ENCODE results near the gene JUNB. TPM values are rescaled to one million over a fixed set of nuclear protein-coding genes. Genes with fewer than 3 reads are reported as not detected.
"Not testable (repeated sequence)": the region's sequence is repeated elsewhere in the genome, so short reads cannot be mapped to it uniquely, and the experiment has no call there.

Gene JUNB
- total RNA-seq, 2 donors from 2014 or later: 1,500 to 1,584 TPM

DNA sequence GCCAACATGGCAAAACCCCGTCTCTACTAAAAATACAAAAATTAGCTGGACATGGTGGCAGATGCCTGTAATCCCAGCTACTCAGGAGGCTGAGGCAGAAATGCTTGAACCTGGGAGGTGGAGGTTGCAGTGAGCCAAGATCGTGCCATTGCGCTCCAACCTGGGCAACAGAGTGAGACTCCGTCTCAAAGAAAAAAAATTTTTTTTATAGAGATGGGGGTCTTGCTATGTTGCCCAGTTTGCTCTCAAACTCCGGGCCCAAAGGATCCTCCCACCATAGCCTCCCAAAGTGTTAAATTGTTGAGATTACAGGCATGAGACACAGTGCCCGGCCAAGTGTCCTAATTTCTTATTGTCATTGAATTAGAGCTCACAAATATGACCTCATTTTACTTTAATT, 25.9 kb downstream of the JUNB start:
- ATAC-seq; H3K4me3 Mint-ChIP-seq; H3K36me3 Mint-ChIP-seq (ENCODE audit: low read depth); H3K9me3 ChIP-seq (ENCODE audit: control insufficient read depth, low read length, poor library complexity, severe bottlenecking); H3K27ac Mint-ChIP-seq; DNase-seq; H3K4me1 Mint-ChIP-seq; H3K27me3 Mint-ChIP-seq: not testable (repeated sequence)

DNA sequence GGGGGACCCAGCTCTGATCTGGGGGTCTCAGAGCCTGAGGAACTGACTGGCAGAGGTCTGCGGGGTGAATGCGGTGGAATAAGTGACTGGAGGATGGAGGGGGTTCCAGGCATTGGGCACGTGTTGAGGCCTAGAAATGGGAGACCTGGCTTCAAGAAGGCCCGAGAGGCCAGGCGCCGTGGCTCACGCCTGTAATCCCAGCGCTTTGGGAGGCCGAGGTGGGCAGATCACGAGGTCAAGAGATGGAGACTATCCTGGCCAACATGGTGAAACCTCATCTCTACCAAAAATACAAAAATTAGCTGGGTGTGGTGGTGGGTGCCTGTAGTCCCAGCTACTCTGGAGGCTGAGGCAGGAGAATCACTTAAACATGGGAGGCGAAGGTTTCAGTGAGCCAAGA, 26.5 kb downstream of the JUNB start:
- not testable (repeated sequence) for H3K27ac Mint-ChIP-seq; H3K4me3 Mint-ChIP-seq; H3K4me1 Mint-ChIP-seq; H3K36me3 Mint-ChIP-seq (ENCODE audit: low read depth); DNase-seq; H3K9me3 ChIP-seq (ENCODE audit: control insufficient read depth, low read length, poor library complexity, severe bottlenecking); ATAC-seq; H3K27me3 Mint-ChIP-seq

DNA sequence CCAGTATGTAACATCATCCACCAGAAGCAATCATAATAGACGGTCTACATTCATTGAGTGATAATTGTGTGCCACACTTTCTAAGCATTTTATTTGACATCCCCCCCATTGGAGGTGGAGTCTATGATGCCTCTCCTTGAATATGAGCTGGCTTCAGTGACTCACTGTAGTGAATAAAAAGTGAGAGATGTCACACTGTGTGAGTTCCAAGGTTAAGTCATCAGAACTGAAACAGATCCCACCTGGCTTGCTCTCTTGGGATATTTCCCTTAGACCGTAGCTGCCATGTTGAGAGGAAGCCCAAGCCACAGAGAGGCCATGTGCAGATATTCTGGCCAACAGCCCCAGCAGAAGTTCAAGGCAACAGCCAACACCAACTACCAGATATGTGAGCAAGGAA, 30.5 kb downstream of the JUNB start:
- no peak for ATAC-seq
- no peaks in the 10 kb centered on the region for H3K9me3 ChIP-seq (ENCODE audit: control insufficient read depth, low read length, poor library complexity, severe bottlenecking)
- Mint-ChIP-seq H3K4me1 (peaks cover 6% of the 10 kb centered on the region), H3K4me3 (no peak overlapping the region), H3K27me3 (peaks cover 15% of the 10 kb centered on the region), H3K27ac (no peak overlapping the region), H3K36me3 (ENCODE audit: low read depth) (peaks cover 3% of the 10 kb centered on the region)
- DNase-seq: no peak

DNA sequence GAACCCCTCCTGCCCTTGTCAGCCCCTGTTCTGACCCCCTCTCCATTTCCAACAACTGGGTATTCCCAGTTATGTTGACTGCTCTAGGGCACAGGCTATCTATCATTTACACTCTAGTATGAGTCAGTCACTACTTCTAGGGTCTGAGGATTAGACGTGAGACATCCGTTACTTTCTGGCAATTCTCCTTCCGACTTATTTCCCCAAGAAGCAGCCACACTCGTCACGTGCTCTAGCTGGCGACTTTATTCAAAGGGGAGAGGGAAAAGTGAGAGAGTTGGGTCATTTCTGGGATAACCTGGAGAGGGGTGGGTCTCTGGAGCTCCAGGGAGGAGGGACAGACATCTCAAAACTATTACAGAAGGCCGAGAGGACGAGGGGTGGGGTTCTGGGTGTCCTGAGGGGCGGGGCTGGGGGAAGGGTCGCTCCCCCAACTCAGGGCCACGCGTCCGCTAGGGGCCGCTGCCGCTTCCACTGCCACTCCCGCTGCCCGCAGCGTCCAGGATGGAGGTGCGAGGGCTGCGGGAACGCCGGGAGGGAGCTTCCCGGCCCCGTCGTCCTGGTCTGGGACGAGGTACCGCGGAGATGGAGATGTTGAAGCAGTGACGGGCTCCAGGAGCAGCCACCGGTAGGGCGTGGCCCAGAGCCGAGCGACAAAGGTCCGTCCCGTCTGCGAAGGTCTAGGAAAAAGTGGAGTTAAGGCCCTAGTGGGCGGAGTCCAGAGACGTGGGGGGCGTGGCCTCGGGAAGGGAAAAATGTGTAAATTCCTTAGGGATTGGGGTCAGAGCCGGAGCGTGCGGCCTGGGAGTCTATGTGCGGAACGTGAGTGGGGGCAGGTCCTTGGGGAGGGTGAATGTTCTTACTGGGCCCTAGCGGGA, 34.2 kb downstream of the JUNB start:
- Mint-ChIP-seq H3K27ac (no peak overlapping the region), H3K27me3 (peaks cover 50% of the 10 kb centered on the region), H3K36me3 (ENCODE audit: low read depth) (peaks cover 5% of the 10 kb centered on the region), H3K4me1 (peaks cover 6% of the 10 kb centered on the region), H3K4me3 (peak overlapping the region; percentile 28)
- ATAC-seq: peak; percentile 35
- H3K9me3 ChIP-seq (ENCODE audit: control insufficient read depth, low read length, poor library complexity, severe bottlenecking): no peaks in the 10 kb centered on the region
- peak in 1 of 3 donors; percentile 18 for DNase-seq

GRCh38 chr19:12828494-12828893, 37.2 kb downstream of the JUNB start:
- peaks cover 5% of the 10 kb centered on the region for H3K36me3 Mint-ChIP-seq (ENCODE audit: low read depth)
- DNase-seq (no peak), ATAC-seq (peak; percentile 46)

GRCh38 chr19:12833418-12833737, 42.1 kb downstream of the JUNB start:
- no peak overlapping the region for H3K27ac Mint-ChIP-seq

More at GRCh38 chr19:12828494-12828893, 37.2 kb downstream of the JUNB start:
- Mint-ChIP-seq H3K4me3 (no peak overlapping the region), H3K4me1 (peaks cover 16% of the 10 kb centered on the region), H3K27ac (no peak overlapping the region), H3K27me3 (peaks cover 70% of the 10 kb centered on the region)
- H3K9me3 ChIP-seq (ENCODE audit: control insufficient read depth, low read length, poor library complexity, severe bottlenecking): no peaks in the 10 kb centered on the region

DNA sequence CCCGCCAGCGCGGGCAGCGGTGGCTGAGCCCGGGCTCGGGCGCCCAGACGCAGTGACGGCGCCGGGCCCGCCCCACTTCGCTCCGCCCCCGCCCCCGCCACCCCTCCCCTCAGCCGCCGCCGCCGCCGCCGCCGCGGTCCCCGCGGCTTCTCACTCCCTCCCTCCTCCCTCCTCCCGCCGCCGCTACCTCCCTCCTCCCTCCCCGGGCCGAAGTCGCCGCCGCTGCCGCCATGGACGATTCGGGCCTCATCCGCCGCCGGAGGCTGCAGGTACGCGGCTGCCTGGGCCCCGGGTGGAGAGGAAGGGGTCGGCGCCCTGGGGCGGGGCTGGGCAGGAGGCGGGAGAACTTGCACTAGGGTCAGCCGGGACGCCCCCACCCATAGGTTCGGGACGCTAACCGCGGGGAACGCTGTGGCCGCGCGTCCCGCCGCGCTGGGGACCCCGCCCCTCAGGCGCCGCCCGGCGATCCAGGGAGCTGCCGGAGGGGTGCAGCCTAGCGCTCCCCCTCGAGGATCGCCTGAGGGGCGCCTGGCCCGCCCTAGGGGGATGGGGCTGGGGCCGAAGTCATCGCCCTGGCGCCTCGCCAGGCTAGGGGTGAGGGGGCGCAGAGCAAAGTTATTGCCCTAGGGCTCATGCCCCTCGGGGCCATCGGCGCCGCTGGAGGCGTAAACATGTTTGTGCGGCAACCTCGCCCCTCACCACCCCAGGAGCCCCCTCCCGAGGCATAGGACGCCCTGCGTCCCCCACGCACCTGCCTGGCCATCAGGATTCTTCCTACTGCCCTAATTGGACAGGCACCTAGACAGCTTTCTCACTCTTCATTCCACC, 42.7 kb downstream of the JUNB start:
- peaks cover 70% of the 10 kb centered on the region for H3K27me3 Mint-ChIP-seq
- ATAC-seq (peak; percentile 19), DNase-seq (peak in 2 of 3 donors; percentile 29 to 44)

More at GRCh38 chr19:12833418-12833737, 42.1 kb downstream of the JUNB start:
- Mint-ChIP-seq H3K36me3 (ENCODE audit: low read depth) (no peaks in the 10 kb centered on the region), H3K27me3 (peaks cover 75% of the 10 kb centered on the region), H3K4me3 (peak overlapping the region; percentile 46), H3K4me1 (peaks cover 24% of the 10 kb centered on the region)
- ATAC-seq (no peak), DNase-seq (no peak)
- no peaks in the 10 kb centered on the region for H3K9me3 ChIP-seq (ENCODE audit: control insufficient read depth, low read length, poor library complexity, severe bottlenecking)

DNA sequence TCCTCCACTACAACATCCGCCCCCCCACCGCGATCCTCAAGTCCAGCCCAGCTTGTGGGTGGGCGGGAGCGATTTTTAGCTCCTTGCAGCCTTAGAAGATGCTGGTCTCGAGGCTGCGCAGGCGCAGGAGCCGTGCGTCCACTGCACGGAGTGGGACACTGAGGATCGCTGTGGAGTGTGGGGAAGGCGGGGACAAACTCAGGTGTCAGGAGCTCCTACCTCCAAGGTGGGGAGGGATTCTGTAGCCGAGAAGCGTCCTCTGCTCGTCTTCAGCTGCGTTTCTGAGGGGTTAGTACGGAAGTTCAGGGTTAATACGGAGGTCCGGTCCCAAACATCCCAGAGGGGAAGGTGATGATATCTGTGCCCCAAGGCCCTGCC, 43.3 kb downstream of the JUNB start, which contains the start of gene RTBDN:
RTBDN (minus strand) TSS at position 14 of the 378 bp plus-strand sequence. CDS start 4,600 bp downstream, outside the sequence.
- Mint-ChIP-seq H3K4me1 (peaks cover 32% of the 10 kb centered on the region), H3K27ac (no peak within 1 kb of the TSS), H3K27me3 (peaks cover 70% of the 10 kb centered on the region), H3K36me3 (ENCODE audit: low read depth) (peaks cover 5% of the 10 kb centered on the region), H3K4me3 (peak within 1 kb of the TSS; percentile 84)
- H3K9me3 ChIP-seq (ENCODE audit: control insufficient read depth, low read length, poor library complexity, severe bottlenecking): no peaks in the 10 kb centered on the region
- DNase-seq (no peak), ATAC-seq (no peak)

More for the DNA sequence above, 42.7 kb downstream of the JUNB start:
- no peak overlapping the region for H3K27ac Mint-ChIP-seq
- no peaks in the 10 kb centered on the region for H3K36me3 Mint-ChIP-seq (ENCODE audit: low read depth)
- peak overlapping the region; percentile 84 for H3K4me3 Mint-ChIP-seq
- H3K4me1 Mint-ChIP-seq: peaks cover 27% of the 10 kb centered on the region
- H3K9me3 ChIP-seq (ENCODE audit: control insufficient read depth, low read length, poor library complexity, severe bottlenecking): no peaks in the 10 kb centered on the region

GRCh38 chr19:12834976-12835757, 43.9 kb downstream of the JUNB start:
- ATAC-seq: no peak
- H3K4me1 Mint-ChIP-seq: peaks cover 32% of the 10 kb centered on the region
- no peaks in the 10 kb centered on the region for H3K9me3 ChIP-seq (ENCODE audit: control insufficient read depth, low read length, poor library complexity, severe bottlenecking)
- no peak overlapping the region for H3K27ac Mint-ChIP-seq
- H3K4me3 Mint-ChIP-seq: peak overlapping the region; percentile 84
- H3K36me3 Mint-ChIP-seq (ENCODE audit: low read depth): peaks cover 5% of the 10 kb centered on the region
- H3K27me3 Mint-ChIP-seq: peaks cover 70% of the 10 kb centered on the region
- no peak for DNase-seq

DNA sequence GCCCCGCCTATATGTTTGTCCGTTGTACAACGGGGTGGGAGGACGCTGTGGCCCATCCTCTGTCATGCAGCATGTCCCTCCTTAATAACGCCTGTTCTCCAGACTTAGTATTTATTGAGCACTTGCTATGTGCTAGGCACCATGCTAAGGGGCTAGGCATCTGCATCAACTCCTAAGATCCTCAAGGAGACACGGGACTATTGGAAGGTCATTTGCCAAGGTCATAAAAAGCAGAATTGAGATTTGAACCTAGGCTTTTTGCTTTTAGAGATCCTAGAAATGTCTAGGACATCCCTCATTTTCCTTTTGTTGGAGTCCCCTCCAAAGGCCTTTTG, 45.2 kb downstream of the JUNB start:
- DNase-seq (no peak), ATAC-seq (no peak)
- Mint-ChIP-seq H3K4me1 (peaks cover 36% of the 10 kb centered on the region), H3K4me3 (peak overlapping the region; percentile 39), H3K27me3 (peaks cover 69% of the 10 kb centered on the region), H3K27ac (no peak overlapping the region), H3K36me3 (ENCODE audit: low read depth) (peaks cover 5% of the 10 kb centered on the region)
- H3K9me3 ChIP-seq (ENCODE audit: control insufficient read depth, low read length, poor library complexity, severe bottlenecking): no peaks in the 10 kb centered on the region

- H3K27ac Mint-ChIP-seq: no peak overlapping the region
- H3K27me3 Mint-ChIP-seq: peaks cover 69% of the 10 kb centered on the region
- no peak for ATAC-seq
- peak overlapping the region; percentile 50 for H3K4me3 Mint-ChIP-seq
- H3K9me3 ChIP-seq (ENCODE audit: control insufficient read depth, low read length, poor library complexity, severe bottlenecking): no peaks in the 10 kb centered on the region
- peaks cover 37% of the 10 kb centered on the region for H3K4me1 Mint-ChIP-seq
- DNase-seq: no peak
- H3K36me3 Mint-ChIP-seq (ENCODE audit: low read depth): peaks cover 9% of the 10 kb centered on the region
These were observed 45.9 kb downstream of the JUNB start for GRCh38 chr19:12837225-12837624.

- peak; percentile 75 for ATAC-seq
- Mint-ChIP-seq H3K27ac (peak within 1 kb of the TSS; percentile 54), H3K4me1 (peaks cover 36% of the 10 kb centered on the region), H3K4me3 (peak within 1 kb of the TSS; percentile 88), H3K27me3 (peaks cover 76% of the 10 kb centered on the region), H3K36me3 (ENCODE audit: low read depth) (peaks cover 14% of the 10 kb centered on the region)
- no peaks in the 10 kb centered on the region for H3K9me3 ChIP-seq (ENCODE audit: control insufficient read depth, low read length, poor library complexity, severe bottlenecking)
- DNase-seq: peak; percentile 46 to 64 (median 49)
These were observed 47.0 kb downstream of the JUNB start, which contains the start of gene MAST1 for GRCh38 chr19:12838182-12838885. Gene MAST1, plus strand, starts transcription at chr19:12838515. Its CDS starts 58 bp downstream, at chr19:12838573.

Data from T-helper 17 cell (primary cell).